GM21723 (cell line): Measurements from ENCODE around the gene SDC4.

ENCODE experiments used
- ATAC-seq: cut with Tn5 transposase; IDR thresholded peaks from one replicate; pipeline ENCODE4 v1.9.1; 2021; ENCODE audit warnings: mild to moderate bottlenecking, moderate library complexity; ENCODE audit not compliant: unreplicated experiment

The SDC4 gene

GRCh38 chr20:45322952-45323383 lies 25.3 kb downstream of the SDC4 start:
- ATAC-seq: no peak

GRCh38 chr20:45320948-45321595 lies 27.2 kb downstream of the SDC4 start:
- ATAC-seq: no peak

- ATAC-seq: no peak
Observed at GRCh38 chr20:45318948-45319347, 29.3 kb downstream of the SDC4 start.

GRCh38 chr20:45318386-45318939 lies 29.8 kb downstream of the SDC4 start:
- ATAC-seq: no peak

- no peak for ATAC-seq
Observed at GRCh38 chr20:45317826-45318225, 30.4 kb downstream of the SDC4 start.

- ATAC-seq: no peak
Observed at GRCh38 chr20:45316150-45317080, 31.8 kb downstream of the SDC4 start.

- ATAC-seq: no peak
Observed at GRCh38 chr20:45315672-45316071, 32.6 kb downstream of the SDC4 start.

GRCh38 chr20:45313943-45314342 lies 34.3 kb downstream of the SDC4 start:
- no peak for ATAC-seq

- no peak for ATAC-seq
Observed at GRCh38 chr20:45313065-45313695, 35.0 kb downstream of the SDC4 start.

GRCh38 chr20:45312241-45312640 lies 36.0 kb downstream of the SDC4 start:
- no peak for ATAC-seq

GRCh38 chr20:45311589-45312211 lies 36.5 kb downstream of the SDC4 start:
- ATAC-seq: no peak

GRCh38 chr20:45309075-45309474 lies 39.1 kb downstream of the SDC4 start:
- no peak for ATAC-seq

- no peak for ATAC-seq
Observed at GRCh38 chr20:45308117-45308778, 40.0 kb downstream of the SDC4 start, which contains the start of gene MATN4. TSS of gene MATN4 (minus strand) at chr20:45308299. CDS start at chr20:45305582, 2,717 bp downstream.

GRCh38 chr20:45307076-45307640 lies 41.1 kb downstream of the SDC4 start:
- no peak for ATAC-seq

- no peak for ATAC-seq
Observed at GRCh38 chr20:45306431-45306982, 41.7 kb downstream of the SDC4 start, which contains the start of gene RBPJL. TSS of gene RBPJL (plus strand) at chr20:45306840. CDS start at chr20:45306923, 83 bp downstream.

GRCh38 chr20:45305262-45305661 lies 43.0 kb downstream of the SDC4 start:
- no peak for ATAC-seq

GRCh38 chr20:45304464-45304999 lies 43.7 kb downstream of the SDC4 start:
- ATAC-seq: no peak

- ATAC-seq: no peak
Observed at GRCh38 chr20:45303586-45304463, 44.4 kb downstream of the SDC4 start.
